EL (cell line): ENCODE measurements around the gene PSMG4.

Experiments used
- DNase-seq: peaks from one replicate; pipeline ENCODE4 v3.0.0-alpha.2; 2016

Gene PSMG4

GRCh38 chr6:3252369-3252768 is 6.4 kb upstream of the PSMG4 start:
- DNase-seq, result no peak

- no peak for DNase-seq
Observed at GRCh38 chr6:3252861-3253596, 5.7 kb upstream of the PSMG4 start.

GRCh38 chr6:3253597-3253961 is 5.2 kb upstream of the PSMG4 start:
- DNase-seq, result no peak

- no peak for DNase-seq
Observed at GRCh38 chr6:3258201-3258600, 546 bp upstream of the PSMG4 start.

GRCh38 chr6:3259491-3259958 is 778 bp downstream of the PSMG4 start:
- peak; percentile 49 for DNase-seq

- DNase-seq, result no peak
Observed at GRCh38 chr6:3260296-3260695, 1.5 kb downstream of the PSMG4 start.

- DNase-seq, result no peak
Observed at GRCh38 chr6:3260772-3261517, 2.2 kb downstream of the PSMG4 start.

- DNase-seq, result no peak
Observed at GRCh38 chr6:3261518-3261820, 2.7 kb downstream of the PSMG4 start.

- DNase-seq, result no peak
Observed at GRCh38 chr6:3261921-3262320, 3.2 kb downstream of the PSMG4 start.

- DNase-seq, result no peak
Observed at GRCh38 chr6:3263096-3263495, 4.3 kb downstream of the PSMG4 start.

- no peak for DNase-seq
Observed at GRCh38 chr6:3264356-3264755, 5.6 kb downstream of the PSMG4 start.

- no peak for DNase-seq
Observed at GRCh38 chr6:3265671-3266070, 6.9 kb downstream of the PSMG4 start.

- DNase-seq, result no peak
Observed at GRCh38 chr6:3266170-3266569, 7.4 kb downstream of the PSMG4 start.

- no peak for DNase-seq
Observed at GRCh38 chr6:3267162-3267561, 8.4 kb downstream of the PSMG4 start.

- no peak for DNase-seq
Observed at GRCh38 chr6:3268680-3269079, 9.9 kb downstream of the PSMG4 start.

- no peak for DNase-seq
Observed at GRCh38 chr6:3269281-3269975, 10.7 kb downstream of the PSMG4 start.

- no peak for DNase-seq
Observed at GRCh38 chr6:3270258-3270657, 11.5 kb downstream of the PSMG4 start.

GRCh38 chr6:3271756-3272155 is 13.0 kb downstream of the PSMG4 start:
- DNase-seq, result no peak

- no peak for DNase-seq
Observed at GRCh38 chr6:3272911-3273547, 14.3 kb downstream of the PSMG4 start.

- no peak for DNase-seq
Observed at GRCh38 chr6:3273707-3274521, 15.2 kb downstream of the PSMG4 start.

- DNase-seq, result no peak
Observed at GRCh38 chr6:3276174-3277167, 17.7 kb downstream of the PSMG4 start.
